ENCODE data around the gene CENATAC.
"Not testable (repeated sequence)": the region's sequence is repeated elsewhere in the genome, so short reads cannot be mapped to it uniquely, and the experiment has no call there.

GRCh38 chr11:118969508-118969907 is 28.4 kb upstream of the CENATAC start:
- TF ChIP-seq CTCF (conservative IDR thresholded peaks at IDR 0.05; ENCODE audit: low read length); EZH2phosphoT487 (IDR thresholded peaks at IDR 0.05; ENCODE audit: borderline replicate concordance): not testable (repeated sequence)
